Stomach (tissue), 4 donors: ENCODE results near the gene MICALL1.
"Not testable (repeated sequence)": the region's sequence is repeated elsewhere in the genome, so short reads cannot be mapped to it uniquely, and the experiment has no call there.

Source experiments
- CTCF ChIP-seq, 7 experiments: fragments of 450-650 bp in 4 of 7; fragments of 200-600 bp in 3 of 7; sonication (generic) in 3 of 7; IDR thresholded peaks; one replicate each; pipeline ENCODE4 v1.5.1; 2016 to 2019; ENCODE audit warnings: antibody characterized with exemption in 7 of 7, control low read depth in 2 of 7, mild to moderate bottlenecking in 1 of 7
- EP300 ChIP-seq: sonication (generic); formaldehyde crosslinking; IDR thresholded peaks from one replicate; pipeline ENCODE4 v1.6.1; 2017; ENCODE audit warnings: antibody characterized with exemption
- POLR2A ChIP-seq, 4 donors: fragments of 450-650 bp; IDR thresholded peaks; one replicate each; pipeline ENCODE4 v1.6.1; 2016; ENCODE audit warnings: antibody characterized with exemption in 4 of 4, control low read depth in 2 of 4, mild to moderate bottlenecking in 1 of 4, moderate library complexity in 1 of 4
- POLR2AphosphoS5 ChIP-seq, 3 donors: sonication (generic); formaldehyde crosslinking; IDR thresholded peaks; one replicate each; pipeline ENCODE4 v1.6.1; 2016; ENCODE audit warnings: antibody characterized with exemption in 3 of 3

GRCh38 chr22:37976022-37976421, 69.9 kb downstream of the MICALL1 start:
- TF ChIP-seq POLR2A (IDR thresholded peaks at IDR 0.05); CTCF (IDR thresholded peaks at IDR 0.05); POLR2AphosphoS5 (IDR thresholded peaks at IDR 0.05); EP300: not testable (repeated sequence)
